Ovary (tissue), 3 donors: ENCODE data around the gene AFF3.

Experiments
- CTCF ChIP-seq, 3 donors: fragments of 450-650 bp in 2 of 3; fragments of 200-600 bp in 1 of 3; IDR thresholded peaks; one replicate each; pipeline versions ENCODE4 v1.5.1 to v1.8.0; 2016 to 2022; ENCODE audit warnings: antibody characterized with exemption in 3 of 3, mild to moderate bottlenecking in 1 of 3
- EP300 ChIP-seq: sonication (generic); formaldehyde crosslinking; IDR thresholded peaks from one replicate; pipeline ENCODE4 v1.6.1; 2017; ENCODE audit warnings: antibody characterized with exemption
- donor health status: DM: no; HTN: no; CAD: no.

- TF ChIP-seq CTCF (IDR thresholded peaks at IDR 0.05) (no peak), EP300 (no peak)
Measured at GRCh38 chr2:99803846-99804245, 338.5 kb downstream of the AFF3 start.
